Neural cell (in vitro differentiated cells): ENCODE data around the gene SPPL3. TPM values are rescaled to one million over a fixed set of nuclear protein-coding genes. Genes with fewer than 3 reads are reported as not detected.

Source experiments
- H2AFZ ChIP-seq: fragments of 200-600, 300-800 bp; sonication (generic), shearing (Covaris generic); 2 replicates; pipeline ENCODE4 v1.6.0; 2014; ENCODE audit warnings: low read depth, mild to moderate bottlenecking, antibody characterized with exemption, low read length, moderate library complexity
- H3F3A ChIP-seq: fragments of 200-600 bp; shearing (Covaris generic); 2 replicates; pipeline ENCODE4 v1.6.1; 2016; ENCODE audit warnings: mild to moderate bottlenecking, moderate library complexity, mixed read lengths, antibody characterized with exemption, low read length; ENCODE audit not compliant: insufficient read depth, poor library complexity, severe bottlenecking
- H3K27ac ChIP-seq: fragments of 200-600, 300-800 bp; sonication (generic), shearing (Covaris generic); 2 replicates; pipeline ENCODE4 v1.5.1; 2014; ENCODE audit warnings: mild to moderate bottlenecking, low read length, moderate library complexity
- H3K27me3 ChIP-seq: fragments of 300-800, 200-600 bp; sonication (generic), shearing (Covaris generic); 2 replicates; pipeline ENCODE4 v1.6.0; 2014; ENCODE audit warnings: mild to moderate bottlenecking, low read depth, low read length, moderate library complexity; ENCODE audit not compliant: insufficient read depth
- H3K36me3 ChIP-seq: fragments of 300-800, 200-600 bp; sonication (generic), shearing (Covaris generic); 2 replicates; pipeline ENCODE4 v1.5.1; 2014; ENCODE audit warnings: mild to moderate bottlenecking, antibody characterized with exemption, low read length, moderate library complexity; ENCODE audit not compliant: insufficient read depth
- H3K4me2 ChIP-seq: fragments of 300-800, 200-600 bp; sonication (generic), shearing (Covaris generic); 2 replicates; pipeline ENCODE4 v1.6.0; 2014; ENCODE audit warnings: mild to moderate bottlenecking, low read length
- H3K4me3 ChIP-seq: fragments of 300-800, 200-600 bp; sonication (generic), shearing (Covaris generic); 2 replicates; pipeline ENCODE4 v1.5.1; 2014; ENCODE audit warnings: mild to moderate bottlenecking, low read length, moderate library complexity
- H3K79me2 ChIP-seq: fragments of 200-600 bp; shearing (Covaris generic); replicated peaks from 2 replicates; pipeline ENCODE4 v1.6.0; 2014; ENCODE audit warnings: mild to moderate bottlenecking, low read length, moderate library complexity; ENCODE audit not compliant: insufficient read depth
- H3K9ac ChIP-seq: fragments of 300-800, 200-600 bp; sonication (generic), shearing (Covaris generic); 2 replicates; pipeline ENCODE4 v1.6.1; 2016; ENCODE audit warnings: mild to moderate bottlenecking, low read length, mixed read lengths
- H3K9me2 ChIP-seq: fragments of 200-600 bp; shearing (Covaris generic); 2 replicates; pipeline ENCODE4 v1.6.1; 2016; ENCODE audit warnings: mild to moderate bottlenecking, low read length, mixed read lengths; ENCODE audit not compliant: insufficient read depth
- H3K9me3 ChIP-seq: fragments of 200-600, 300-800 bp; sonication (generic), shearing (Covaris generic); 2 replicates; pipeline ENCODE4 v1.6.1; 2016; ENCODE audit warnings: mild to moderate bottlenecking, mixed run types, low read length, moderate library complexity, mixed read lengths
- H4K20me1 ChIP-seq: fragments of 200-600 bp; shearing (Covaris generic); 2 replicates; pipeline ENCODE4 v1.6.1; 2016; ENCODE audit warnings: mild to moderate bottlenecking, mixed run types; ENCODE audit not compliant: insufficient read depth
- EP300 ChIP-seq: fragments of 450-650 bp; conservative IDR thresholded peaks from 2 replicates; pipeline ENCODE4 v1.6.1; 2014; ENCODE audit warnings: antibody characterized with exemption, mild to moderate bottlenecking, moderate library complexity; ENCODE audit not compliant: poor library complexity, severe bottlenecking
- EZH2 ChIP-seq: fragments of 200-600, 300-800 bp; shearing (Covaris generic), sonication (generic); IDR thresholded peaks from 2 replicates; pipeline ENCODE4 v1.6.1; 2014; ENCODE audit warnings: antibody characterized with exemption, low read length, borderline replicate concordance, mild to moderate bottlenecking; ENCODE audit not compliant: insufficient read depth, poor library complexity, severe bottlenecking
- MXI1 ChIP-seq: fragments of 450-650 bp; conservative IDR thresholded peaks from 2 replicates; pipeline ENCODE4 v1.6.1; 2014; ENCODE audit warnings: antibody characterized with exemption, mild to moderate bottlenecking; ENCODE audit not compliant: poor library complexity, severe bottlenecking
- POLR2AphosphoS5 ChIP-seq: IDR thresholded peaks from 2 replicates; pipeline ENCODE4 v1.6.1; 2012
- RAD21 ChIP-seq: fragments of 450-650 bp; conservative IDR thresholded peaks from 2 replicates; pipeline ENCODE4 v1.6.1; 2014; ENCODE audit warnings: antibody characterized with exemption, mild to moderate bottlenecking, moderate library complexity
- SMC3 ChIP-seq: fragments of 450-650 bp; conservative IDR thresholded peaks from 2 replicates; pipeline ENCODE4 v1.6.1; 2014; ENCODE audit warnings: antibody characterized with exemption, mild to moderate bottlenecking, moderate library complexity; ENCODE audit not compliant: poor library complexity
- TAF1 ChIP-seq: IDR thresholded peaks from 2 replicates; pipeline ENCODE4 v1.6.1; 2012; ENCODE audit warnings: low read depth
- polyA plus RNA-seq: library from polyadenylated mRNA; depleted of rRNA; stranded (reverse); fragments of >200 nt; gene quantifications from 2 replicates; pipeline ENCODE4 v1.2.3, GENCODE V29; 2014
- TF ChIP-seq, protein P1 (sequence below): IDR thresholded peaks from 2 replicates; pipeline ENCODE4 v1.6.1; 2012; ENCODE audit warnings: borderline replicate concordance
- TF ChIP-seq, protein P2 (sequence below): fragments of 450-650 bp; IDR thresholded peaks from 2 replicates; pipeline ENCODE4 v1.5.1; 2014; ENCODE audit warnings: antibody characterized with exemption, mild to moderate bottlenecking, moderate library complexity; ENCODE audit not compliant: poor library complexity, severe bottlenecking

The SPPL3 gene
- polyA plus RNA-seq, 1 donor from 2014 or later: 21.3 TPM

DNA sequence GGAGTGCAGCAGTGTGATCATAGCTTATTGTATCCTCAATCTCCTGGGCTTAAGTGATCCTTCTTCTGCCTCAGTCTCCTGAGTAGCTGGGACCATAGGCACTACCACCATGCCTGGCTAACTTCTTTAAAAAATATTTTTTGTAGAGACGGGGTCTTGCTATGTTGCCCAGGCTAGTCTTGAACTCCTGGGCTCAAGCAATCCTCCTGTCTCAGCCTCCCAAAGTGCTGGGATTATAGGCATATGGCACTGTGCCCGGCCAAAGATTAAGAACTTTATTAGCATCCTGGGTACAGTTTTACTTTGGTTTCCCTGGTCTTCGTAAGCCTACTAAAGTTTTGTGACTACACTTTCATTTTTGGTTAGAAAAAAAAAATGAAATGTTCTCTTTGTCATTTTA lies 94.1 kb downstream of the SPPL3 start:
- H3K36me3 ChIP-seq: no peaks in the 10 kb centered on the region
- H2AFZ ChIP-seq: no peak overlapping the region
- H3K9me3 ChIP-seq: no peaks in the 10 kb centered on the region

DNA sequence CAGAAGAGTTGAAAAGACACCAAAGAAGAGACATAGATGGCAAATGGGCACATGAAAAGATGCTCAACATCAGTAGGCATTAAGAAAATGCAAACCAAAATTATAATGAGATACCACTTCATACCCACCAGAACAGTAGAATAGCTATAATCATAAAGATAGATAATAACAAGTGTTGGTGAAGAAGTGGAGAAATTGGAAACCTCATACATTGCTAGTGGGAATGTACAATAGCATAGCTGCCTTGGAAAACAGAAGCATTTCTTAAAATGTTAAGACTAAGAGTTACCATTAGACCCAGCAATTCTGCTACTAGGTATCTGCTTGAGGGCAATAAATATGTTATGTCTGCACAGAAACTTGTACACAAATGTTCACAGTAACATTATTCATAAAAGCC lies 99.7 kb downstream of the SPPL3 start:
- H3K27me3 ChIP-seq: no peaks in the 10 kb centered on the region
- TF ChIP-seq, protein P1, sequence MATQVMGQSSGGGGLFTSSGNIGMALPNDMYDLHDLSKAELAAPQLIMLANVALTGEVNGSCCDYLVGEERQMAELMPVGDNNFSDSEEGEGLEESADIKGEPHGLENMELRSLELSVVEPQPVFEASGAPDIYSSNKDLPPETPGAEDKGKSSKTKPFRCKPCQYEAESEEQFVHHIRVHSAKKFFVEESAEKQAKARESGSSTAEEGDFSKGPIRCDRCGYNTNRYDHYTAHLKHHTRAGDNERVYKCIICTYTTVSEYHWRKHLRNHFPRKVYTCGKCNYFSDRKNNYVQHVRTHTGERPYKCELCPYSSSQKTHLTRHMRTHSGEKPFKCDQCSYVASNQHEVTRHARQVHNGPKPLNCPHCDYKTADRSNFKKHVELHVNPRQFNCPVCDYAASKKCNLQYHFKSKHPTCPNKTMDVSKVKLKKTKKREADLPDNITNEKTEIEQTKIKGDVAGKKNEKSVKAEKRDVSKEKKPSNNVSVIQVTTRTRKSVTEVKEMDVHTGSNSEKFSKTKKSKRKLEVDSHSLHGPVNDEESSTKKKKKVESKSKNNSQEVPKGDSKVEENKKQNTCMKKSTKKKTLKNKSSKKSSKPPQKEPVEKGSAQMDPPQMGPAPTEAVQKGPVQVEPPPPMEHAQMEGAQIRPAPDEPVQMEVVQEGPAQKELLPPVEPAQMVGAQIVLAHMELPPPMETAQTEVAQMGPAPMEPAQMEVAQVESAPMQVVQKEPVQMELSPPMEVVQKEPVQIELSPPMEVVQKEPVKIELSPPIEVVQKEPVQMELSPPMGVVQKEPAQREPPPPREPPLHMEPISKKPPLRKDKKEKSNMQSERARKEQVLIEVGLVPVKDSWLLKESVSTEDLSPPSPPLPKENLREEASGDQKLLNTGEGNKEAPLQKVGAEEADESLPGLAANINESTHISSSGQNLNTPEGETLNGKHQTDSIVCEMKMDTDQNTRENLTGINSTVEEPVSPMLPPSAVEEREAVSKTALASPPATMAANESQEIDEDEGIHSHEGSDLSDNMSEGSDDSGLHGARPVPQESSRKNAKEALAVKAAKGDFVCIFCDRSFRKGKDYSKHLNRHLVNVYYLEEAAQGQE: no peak
- no peak for TF ChIP-seq EP300
- no peak for TF ChIP-seq RAD21
- no peak for TF ChIP-seq EZH2
- no peak for TF ChIP-seq MXI1
- no peak for TF ChIP-seq TAF1
- no peak for TF ChIP-seq POLR2AphosphoS5
- TF ChIP-seq, protein P2, sequence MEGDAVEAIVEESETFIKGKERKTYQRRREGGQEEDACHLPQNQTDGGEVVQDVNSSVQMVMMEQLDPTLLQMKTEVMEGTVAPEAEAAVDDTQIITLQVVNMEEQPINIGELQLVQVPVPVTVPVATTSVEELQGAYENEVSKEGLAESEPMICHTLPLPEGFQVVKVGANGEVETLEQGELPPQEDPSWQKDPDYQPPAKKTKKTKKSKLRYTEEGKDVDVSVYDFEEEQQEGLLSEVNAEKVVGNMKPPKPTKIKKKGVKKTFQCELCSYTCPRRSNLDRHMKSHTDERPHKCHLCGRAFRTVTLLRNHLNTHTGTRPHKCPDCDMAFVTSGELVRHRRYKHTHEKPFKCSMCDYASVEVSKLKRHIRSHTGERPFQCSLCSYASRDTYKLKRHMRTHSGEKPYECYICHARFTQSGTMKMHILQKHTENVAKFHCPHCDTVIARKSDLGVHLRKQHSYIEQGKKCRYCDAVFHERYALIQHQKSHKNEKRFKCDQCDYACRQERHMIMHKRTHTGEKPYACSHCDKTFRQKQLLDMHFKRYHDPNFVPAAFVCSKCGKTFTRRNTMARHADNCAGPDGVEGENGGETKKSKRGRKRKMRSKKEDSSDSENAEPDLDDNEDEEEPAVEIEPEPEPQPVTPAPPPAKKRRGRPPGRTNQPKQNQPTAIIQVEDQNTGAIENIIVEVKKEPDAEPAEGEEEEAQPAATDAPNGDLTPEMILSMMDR: no peak
- TF ChIP-seq SMC3: no peak
- H3F3A ChIP-seq: no peaks in the 10 kb centered on the region
- H3K27ac ChIP-seq: no peak overlapping the region
- H2AFZ ChIP-seq: no peak overlapping the region
- H3K4me2 ChIP-seq: no peak overlapping the region
- H3K9ac ChIP-seq: no peak overlapping the region
- H3K36me3 ChIP-seq: no peaks in the 10 kb centered on the region
- H3K4me3 ChIP-seq: no peak overlapping the region
- H3K9me2 ChIP-seq: no peaks in the 10 kb centered on the region
- peaks cover 6% of the 10 kb centered on the region for H3K79me2 ChIP-seq
- no peaks in the 10 kb centered on the region for H3K9me3 ChIP-seq
- no peaks in the 10 kb centered on the region for H4K20me1 ChIP-seq

More for the DNA sequence above, 94.1 kb downstream of the SPPL3 start:
- TF ChIP-seq, protein P1: no peak
- no peak for TF ChIP-seq MXI1
- no peaks in the 10 kb centered on the region for H4K20me1 ChIP-seq
- H3K27ac ChIP-seq: no peak overlapping the region
- no peaks in the 10 kb centered on the region for H3K9me2 ChIP-seq
- H3F3A ChIP-seq: no peaks in the 10 kb centered on the region
- H3K4me2 ChIP-seq: no peak overlapping the region
- H3K79me2 ChIP-seq: no peaks in the 10 kb centered on the region
- H3K4me3 ChIP-seq: no peak overlapping the region
- H3K9ac ChIP-seq: no peak overlapping the region
- no peaks in the 10 kb centered on the region for H3K27me3 ChIP-seq
